GM12892 (cell line): ENCODE data around the gene C4orf33. TPM values are rescaled to one million over a fixed set of nuclear protein-coding genes. Genes with fewer than 3 reads are reported as not detected.
"Not testable (repeated sequence)": the region's sequence is repeated elsewhere in the genome, so short reads cannot be mapped to it uniquely, and the experiment has no call there.

Source experiments
- DNase-seq: peaks from one replicate; pipeline ENCODE4 v3.0.0; 2011; ENCODE audit not compliant: insufficient read length
- FAIRE-seq: peaks from 2 replicates; lab custom pipeline; 2011; peaks lifted over from hg19 to GRCh38; lab: Jason Lieb, UNC
- POLR2A ChIP-seq: IDR thresholded peaks from 2 replicates; pipeline ENCODE4 v1.6.1; 2011; ENCODE audit warnings: low read depth, low read length, control low read depth
- POLR2AphosphoS5 ChIP-seq: IDR thresholded peaks from 2 replicates; pipeline ENCODE4 v1.6.1; 2011; ENCODE audit warnings: low read depth, low read length, control low read depth
- TAF1 ChIP-seq: IDR thresholded peaks from 2 replicates; pipeline ENCODE4 v1.6.1; 2011; ENCODE audit warnings: low read depth, mild to moderate bottlenecking, control low read depth, low read length, borderline replicate concordance
- polyA plus RNA-seq: library from polyadenylated mRNA; unstranded; fragments of >200 nt; gene quantifications from one replicate; pipeline ENCODE4 v1.2.1, GENCODE V29; 2012; ENCODE audit warnings: missing spikeins, inconsistent platforms; ENCODE audit not compliant: missing spikeins

Gene C4orf33, protein sequence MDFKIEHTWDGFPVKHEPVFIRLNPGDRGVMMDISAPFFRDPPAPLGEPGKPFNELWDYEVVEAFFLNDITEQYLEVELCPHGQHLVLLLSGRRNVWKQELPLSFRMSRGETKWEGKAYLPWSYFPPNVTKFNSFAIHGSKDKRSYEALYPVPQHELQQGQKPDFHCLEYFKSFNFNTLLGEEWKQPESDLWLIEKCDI
- polyA plus RNA-seq: 25.0 TPM

DNA sequence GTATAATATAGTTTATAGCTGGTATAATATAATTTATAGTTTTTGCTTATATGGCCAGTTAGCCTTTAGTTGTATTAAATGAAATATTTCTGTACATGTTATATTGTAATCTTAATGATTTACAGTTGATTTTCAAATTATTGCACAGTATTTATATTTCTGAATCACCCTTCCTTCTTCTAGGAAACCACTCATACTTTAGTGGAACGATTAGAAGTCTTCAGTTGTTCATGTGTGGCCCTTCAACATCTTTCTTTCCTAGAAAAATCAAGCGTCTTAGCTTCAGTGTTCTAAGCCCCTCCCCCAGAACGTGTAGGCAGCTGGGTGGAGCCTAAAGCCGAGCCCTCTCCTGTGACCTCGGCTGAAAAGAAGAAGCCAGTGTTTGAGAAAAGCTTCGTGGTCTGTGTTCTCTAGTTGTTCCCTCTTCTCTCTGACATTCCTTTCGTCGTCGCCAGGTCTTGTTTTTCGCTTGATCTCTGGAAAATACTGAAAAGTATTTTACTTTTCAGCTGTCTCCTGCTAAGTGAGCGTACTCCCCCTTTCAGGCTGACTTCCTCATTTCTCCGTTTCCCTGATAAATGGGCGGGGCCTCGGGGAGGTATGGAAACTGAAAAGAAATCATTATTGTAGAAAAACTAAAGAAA lies at the start of gene C4orf33:
C4orf33 (plus strand) TSS at position 342 of the 644 bp plus-strand sequence. CDS start 6,459 bp downstream, outside the sequence.
- DNase-seq (peak; percentile 38), FAIRE-seq (peak; percentile 88)
- TF ChIP-seq POLR2AphosphoS5 (peak; percentile 90), TAF1 (peak; percentile 78; the same call in 1 of the 2 replicates), POLR2A (peak; percentile 88)

DNA sequence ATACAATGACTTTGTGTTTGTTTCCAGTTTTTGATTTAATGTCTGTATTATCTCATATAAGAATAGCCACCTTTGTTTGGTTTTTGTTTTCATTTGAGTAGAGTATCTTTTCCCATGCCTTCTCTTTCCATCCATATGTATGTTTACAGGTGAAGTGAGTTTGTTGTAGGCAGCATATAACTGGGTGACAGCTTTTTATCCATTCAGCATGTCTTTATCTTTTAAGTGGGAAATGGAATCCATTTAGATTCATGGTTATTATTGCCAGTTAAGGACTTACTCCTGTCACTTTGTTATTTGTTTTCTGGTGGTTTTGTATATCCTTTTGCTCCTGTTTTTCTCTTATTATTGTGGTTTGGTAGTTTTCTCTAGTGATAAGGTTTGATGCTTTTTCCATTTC lies 36.9 kb upstream of the C4orf33 start:
- DNase-seq (no peak), FAIRE-seq (no peak)
- TF ChIP-seq POLR2A: no peak
- no peak for TF ChIP-seq TAF1
- no peak for TF ChIP-seq POLR2AphosphoS5

GRCh38 chr4:129062580-129062979 lies 33.4 kb upstream of the C4orf33 start:
- DNase-seq (no peak), FAIRE-seq (no peak)
- TF ChIP-seq POLR2A (no peak), TAF1 (no peak), POLR2AphosphoS5 (no peak)

DNA sequence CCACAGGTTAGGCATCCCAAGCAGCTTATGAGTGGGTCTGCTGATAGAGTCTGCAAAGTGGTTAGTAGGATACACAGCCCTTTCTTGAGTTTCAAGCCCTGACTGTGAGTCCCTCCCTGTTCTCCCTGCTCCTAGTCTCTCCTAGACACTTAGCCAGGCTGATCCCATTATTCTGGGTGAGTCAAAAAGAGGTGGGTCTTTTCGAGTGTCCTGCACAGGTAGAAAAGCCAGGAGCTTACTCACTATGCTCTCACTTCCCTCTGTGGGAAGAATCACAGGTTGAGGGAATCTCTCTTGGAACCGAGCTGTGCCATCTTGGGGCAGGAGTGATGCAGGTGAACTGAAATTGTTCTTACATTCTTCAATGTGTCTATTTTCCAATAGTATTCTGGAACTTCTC lies 32.3 kb upstream of the C4orf33 start:
- DNase-seq: no peak
- no peak for FAIRE-seq
- TF ChIP-seq POLR2AphosphoS5: no peak
- no peak for TF ChIP-seq TAF1
- no peak for TF ChIP-seq POLR2A

- DNase-seq (no peak), FAIRE-seq (no peak)
- no peak for TF ChIP-seq POLR2A
- no peak for TF ChIP-seq TAF1
- no peak for TF ChIP-seq POLR2AphosphoS5
Measured at GRCh38 chr4:129064717-129065116, 31.2 kb upstream of the C4orf33 start.

DNA sequence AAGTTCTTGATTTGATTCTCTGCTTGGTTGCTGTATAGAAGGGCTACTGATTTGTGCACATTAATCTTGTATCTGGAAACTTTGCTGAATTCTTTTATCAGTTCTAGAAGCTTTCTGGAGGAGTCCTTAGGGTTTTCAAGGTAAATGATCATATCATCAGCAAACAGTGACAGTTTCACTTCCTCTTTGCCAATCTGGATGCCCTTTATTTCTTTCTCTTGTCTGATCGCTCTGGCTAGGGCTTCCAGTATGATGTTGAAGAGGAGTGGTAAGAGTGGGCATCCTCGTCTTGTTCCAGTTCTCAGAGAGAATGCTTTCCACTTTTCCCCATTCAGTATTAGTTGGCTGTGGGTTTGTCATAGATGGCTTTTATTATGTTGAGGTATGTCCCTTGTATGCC lies 26.4 kb upstream of the C4orf33 start:
- not testable (repeated sequence) for FAIRE-seq, DNase-seq

- no peak for FAIRE-seq
- no peak for TF ChIP-seq TAF1
- TF ChIP-seq POLR2A: no peak
- TF ChIP-seq POLR2AphosphoS5: no peak
- no peak for DNase-seq
Measured at GRCh38 chr4:129077326-129077725, 18.6 kb upstream of the C4orf33 start.

DNA sequence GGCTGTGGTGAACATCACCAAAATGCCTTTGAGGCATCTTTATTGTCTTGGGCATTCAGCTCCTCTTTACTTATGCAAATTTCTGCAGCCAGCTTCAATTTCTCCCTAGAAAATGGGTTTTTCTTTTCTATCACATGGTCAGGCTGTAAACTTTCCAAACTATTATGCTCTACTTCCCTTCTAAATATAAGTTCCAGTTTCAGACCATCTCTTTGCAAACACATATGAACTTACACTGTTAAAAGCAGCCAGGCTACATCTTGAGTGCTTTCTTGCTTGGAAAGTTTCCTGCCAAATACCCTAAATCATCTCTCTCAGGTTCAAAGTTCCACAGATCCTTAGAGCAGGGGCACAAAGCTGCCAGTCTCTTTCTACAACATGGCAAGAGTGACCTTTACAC lies 15.8 kb upstream of the C4orf33 start:
- no peak for TF ChIP-seq TAF1
- DNase-seq (no peak), FAIRE-seq (no peak)

DNA sequence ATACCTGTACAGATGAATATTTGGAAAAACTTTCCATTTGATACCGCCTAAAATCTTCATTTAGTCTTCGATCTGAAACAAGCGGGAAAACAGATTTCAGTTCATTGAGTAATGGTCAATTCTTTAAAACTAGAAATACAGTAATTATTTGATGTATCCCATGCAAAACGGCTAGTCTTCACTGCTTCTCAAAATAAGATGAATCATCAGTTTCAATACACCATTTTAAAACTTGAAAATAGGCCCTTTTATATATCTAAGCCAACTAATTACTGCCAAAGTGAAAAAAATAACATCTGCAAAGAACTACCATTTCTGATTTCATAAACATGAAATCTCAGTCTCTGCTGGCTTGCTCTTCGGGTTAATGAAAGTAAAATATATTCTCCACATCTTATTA lies 13.7 kb upstream of the C4orf33 start:
- DNase-seq: no peak
- TF ChIP-seq POLR2A (no peak), POLR2AphosphoS5 (no peak), TAF1 (no peak)
- no peak for FAIRE-seq

- peak; percentile 40 for FAIRE-seq
- DNase-seq: no peak
- no peak for TF ChIP-seq POLR2AphosphoS5
- TF ChIP-seq TAF1: no peak
- TF ChIP-seq POLR2A: no peak
Measured at GRCh38 chr4:129085472-129085871, 10.5 kb upstream of the C4orf33 start.

- DNase-seq (no peak), FAIRE-seq (no peak)
- TF ChIP-seq POLR2AphosphoS5: no peak
- TF ChIP-seq TAF1: no peak
- TF ChIP-seq POLR2A: no peak
Measured at GRCh38 chr4:129087516-129087915, 8.4 kb upstream of the C4orf33 start.

DNA sequence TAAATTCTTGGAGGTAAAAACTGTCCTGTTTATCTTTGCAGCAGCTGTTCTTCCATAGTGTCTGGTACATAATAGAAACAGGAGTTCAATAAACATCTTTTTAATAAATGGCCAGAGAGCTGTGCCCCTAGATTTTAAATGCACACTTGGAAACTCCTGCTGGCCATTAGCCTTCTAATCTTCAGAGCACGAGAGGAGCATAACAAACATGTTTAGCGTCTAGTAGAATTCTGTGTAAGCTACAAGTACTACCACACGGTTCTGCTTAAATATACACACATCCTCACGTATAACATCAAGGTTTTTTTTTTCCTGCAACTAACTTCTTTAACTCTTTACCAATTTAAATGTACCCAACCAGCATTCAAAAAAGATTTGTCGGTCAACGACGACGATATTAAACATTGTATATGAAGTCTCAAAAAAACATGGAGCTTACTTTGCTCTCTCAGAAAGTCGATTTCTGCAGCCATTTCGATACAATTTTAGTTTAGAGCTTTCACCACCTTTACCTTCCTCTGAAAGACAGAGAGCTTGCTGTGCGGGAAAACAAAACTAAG lies 3.2 kb upstream of the C4orf33 start:
- FAIRE-seq (peak; percentile 90), DNase-seq (no peak)
- TF ChIP-seq POLR2A (no peak), POLR2AphosphoS5 (no peak), TAF1 (no peak)
